GDM1 (cell line): Measurements from ENCODE around the gene BTN1A1.
A peak's percentile ranks its signal among the peaks of the same experiment; 100 is the strongest.
"Not testable (repeated sequence)": the region's sequence is repeated elsewhere in the genome, so short reads cannot be mapped to it uniquely, and the experiment has no call there.

ENCODE experiments used
- DNase-seq: peaks from one replicate; lab custom pipeline; 2025; lab: John Stamatoyannopoulos, UW

Gene BTN1A1

DNA sequence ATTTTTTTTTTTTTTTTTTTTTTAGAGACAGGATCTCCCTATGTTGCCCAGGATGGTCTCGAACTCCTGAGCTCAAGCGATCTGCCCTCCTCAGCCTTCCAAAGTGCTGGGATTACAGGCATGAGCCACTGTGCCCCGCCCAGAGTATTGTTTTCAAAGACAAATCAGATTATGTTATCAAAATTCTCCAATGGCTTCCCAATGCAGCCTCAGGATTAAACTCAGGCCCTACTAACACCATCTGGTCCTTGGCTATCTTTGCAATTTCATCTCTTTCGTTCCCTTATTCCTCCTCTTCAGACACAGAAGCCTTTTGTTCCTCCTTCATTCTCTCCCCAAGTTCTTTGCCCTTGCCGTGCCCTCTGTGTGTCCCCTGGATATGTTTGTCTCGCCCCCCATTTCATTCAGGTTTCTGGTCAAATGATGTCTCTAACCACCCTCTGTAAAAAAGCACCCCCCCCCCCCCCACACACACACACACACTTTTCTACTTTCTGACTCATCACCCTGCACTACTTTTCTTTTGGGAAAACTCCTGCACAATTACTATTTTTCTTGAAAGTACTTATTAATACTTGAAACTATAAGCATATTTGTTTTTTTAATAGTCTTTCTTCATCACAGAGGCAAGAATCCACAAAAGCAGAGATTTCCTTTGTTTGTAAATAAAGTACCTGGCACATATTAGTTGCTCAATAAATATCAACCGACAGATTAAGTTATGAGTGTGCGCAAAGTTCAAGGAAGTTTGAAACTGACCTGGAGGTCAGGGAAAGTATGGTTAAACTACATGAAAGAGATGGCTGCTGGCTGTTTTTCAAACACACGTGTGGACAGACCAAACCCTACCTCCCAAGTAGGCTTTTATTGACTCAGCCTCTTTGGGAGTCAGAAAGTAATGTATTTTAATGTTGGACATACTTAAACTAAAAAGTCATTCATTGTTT, 16.7 kb downstream of the BTN1A1 start:
- no peak for DNase-seq

DNA sequence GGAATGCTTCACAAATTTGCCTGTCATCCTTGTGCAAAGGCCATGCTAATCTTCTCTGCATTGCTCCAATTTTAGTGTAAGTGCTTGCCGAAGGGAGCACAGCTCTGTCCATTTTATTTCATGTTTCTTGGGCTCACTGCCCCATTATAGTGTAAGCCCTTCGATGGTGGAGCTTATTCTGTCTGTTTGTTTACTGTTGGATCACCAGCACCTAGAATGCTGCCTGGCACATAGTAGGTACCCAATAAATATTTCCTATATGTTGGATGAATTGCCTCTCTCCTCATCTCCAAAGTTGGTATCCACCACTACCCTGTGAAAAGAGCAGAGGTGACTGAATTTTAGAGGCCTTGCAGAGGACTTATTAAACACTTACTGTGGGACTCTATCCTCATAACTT, 19.3 kb downstream of the BTN1A1 start:
- no peak for DNase-seq

DNA sequence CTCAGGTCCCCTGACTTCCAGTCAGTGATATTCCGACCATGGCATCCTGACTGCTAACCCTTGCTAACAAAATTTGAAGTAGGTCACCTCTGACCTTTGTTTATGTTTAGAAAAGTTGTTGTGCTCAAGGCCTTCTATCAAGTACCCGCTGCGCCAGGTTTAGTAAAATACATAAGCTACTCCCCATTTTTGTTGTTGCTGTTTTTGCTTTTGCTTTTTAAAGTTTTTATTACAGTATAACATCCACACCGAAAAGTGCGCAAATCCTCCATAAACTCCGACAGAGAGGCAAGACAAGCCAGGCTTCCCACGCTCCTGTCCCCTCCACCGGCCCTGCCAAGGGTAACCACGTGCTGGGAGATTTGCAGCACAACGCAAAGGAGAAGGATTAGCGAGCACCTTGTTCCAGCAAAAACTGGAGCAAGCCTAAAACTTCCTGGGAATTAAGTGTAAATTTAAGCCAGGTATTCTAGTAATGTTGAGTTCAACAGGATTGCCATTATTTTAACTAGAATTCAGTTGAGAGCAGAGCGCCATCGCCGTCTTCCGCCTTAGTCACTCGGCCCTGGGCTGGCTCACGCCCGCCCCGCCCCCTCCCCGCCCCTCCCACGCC, 20.2 kb downstream of the BTN1A1 start:
- no peak for DNase-seq

DNA sequence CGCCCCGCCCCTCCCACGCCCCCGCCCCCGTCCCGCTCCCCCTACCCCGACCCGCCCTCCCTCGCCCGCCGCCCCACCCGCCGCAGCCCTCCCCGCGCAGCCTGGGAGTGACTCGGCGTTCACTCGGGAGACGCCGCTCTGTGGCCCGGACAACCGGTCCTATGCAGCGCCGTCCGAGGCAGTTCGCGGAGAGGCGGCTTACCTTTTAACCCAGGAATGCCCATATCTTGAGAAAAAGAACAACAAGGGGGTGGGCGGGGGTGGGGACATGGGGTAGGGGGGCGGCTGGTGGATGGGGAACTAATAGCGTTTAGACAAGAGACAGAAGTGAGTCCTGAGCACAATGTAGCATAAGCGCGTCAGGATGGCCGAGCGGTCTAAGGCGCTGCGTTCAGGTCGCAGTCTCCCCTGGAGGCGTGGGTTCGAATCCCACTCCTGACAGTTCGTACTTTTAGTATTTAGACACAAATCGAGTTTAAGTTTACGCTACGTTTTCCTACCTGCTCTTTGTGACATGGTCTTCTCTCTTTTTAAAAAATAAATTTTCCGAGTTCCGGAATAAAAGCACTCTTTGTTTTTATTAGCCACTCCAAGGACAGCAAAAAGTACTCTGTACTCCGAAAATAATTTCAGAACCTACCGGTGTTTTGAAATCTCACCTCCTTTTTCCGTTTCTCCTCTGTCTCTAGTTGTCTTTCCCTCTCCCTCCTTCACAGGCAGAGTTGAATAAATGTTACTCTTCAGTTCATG, 20.9 kb downstream of the BTN1A1 start:
- peak; percentile 88 for DNase-seq

DNA sequence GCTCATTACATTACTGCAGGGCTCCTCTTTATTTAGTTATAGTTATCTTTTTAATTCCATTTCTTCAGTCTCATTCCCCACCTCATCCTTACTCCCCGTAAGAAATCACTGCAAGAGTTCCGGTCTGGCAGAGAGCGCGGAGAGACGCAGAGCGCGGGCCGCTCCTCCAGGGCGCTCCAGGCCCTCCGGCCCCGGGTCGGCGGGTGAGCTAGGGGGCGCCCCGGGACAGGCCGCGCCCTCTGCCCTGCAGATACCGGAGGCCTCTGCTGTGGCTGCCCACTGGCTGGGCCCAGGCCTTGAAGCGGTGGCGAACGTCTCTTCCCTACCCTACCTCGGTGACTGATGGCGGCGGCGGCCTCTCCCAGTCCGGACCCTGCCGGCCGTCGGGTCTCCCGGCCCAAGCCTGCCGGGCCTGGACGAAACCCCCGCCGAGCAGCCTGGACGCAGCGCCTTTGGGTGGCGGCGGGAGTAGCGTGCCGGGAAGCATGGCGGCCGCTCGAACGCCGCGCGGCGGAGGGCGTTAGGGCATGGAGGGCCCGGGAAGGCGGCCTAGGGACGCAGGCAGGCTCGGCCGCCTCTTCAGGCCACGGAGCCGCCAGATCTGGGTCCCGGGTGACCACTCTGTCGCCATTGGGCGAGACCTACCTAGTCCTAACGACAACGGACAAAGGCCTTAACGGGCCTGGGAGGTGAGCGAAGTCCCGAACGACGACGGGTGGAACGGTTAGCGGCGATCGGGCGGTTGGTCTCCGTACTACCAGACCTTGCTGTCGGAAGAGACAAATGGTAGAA, 21.7 kb downstream of the BTN1A1 start:
- no peak for DNase-seq

DNA sequence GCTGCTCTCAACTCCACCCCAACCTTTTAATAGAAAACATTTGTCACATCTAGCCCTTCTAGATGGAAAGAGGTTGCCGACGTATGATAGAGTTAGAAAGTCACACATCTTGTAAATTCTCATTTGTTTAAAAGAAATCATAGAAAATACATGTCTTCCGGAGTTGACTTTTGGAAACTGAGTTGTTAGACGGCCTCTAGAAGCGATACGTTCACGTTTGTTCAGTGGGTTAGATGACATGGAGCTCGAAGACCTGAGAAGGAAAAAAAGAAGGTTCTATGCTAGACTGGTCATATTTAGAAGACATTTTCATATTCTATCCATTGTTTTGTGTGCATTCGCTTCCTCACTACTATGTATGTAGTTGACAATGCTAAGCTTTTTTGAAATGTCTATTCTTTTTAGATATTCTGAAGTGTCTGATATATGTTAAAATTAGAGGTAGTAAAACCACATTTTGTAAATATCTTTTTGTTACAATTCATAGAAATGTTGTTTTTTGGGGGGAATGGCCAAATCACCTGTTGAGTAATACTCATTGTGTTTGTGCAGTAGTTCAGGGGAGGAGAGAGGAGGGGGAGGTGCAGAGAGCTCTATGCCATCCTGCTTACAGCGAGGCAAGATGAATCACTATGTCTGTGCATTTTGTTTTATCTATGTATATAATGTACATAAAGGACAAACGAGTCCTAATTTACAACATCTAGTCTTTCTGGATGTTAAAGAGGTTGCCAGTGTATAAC, 22.6 kb downstream of the BTN1A1 start:
- not testable (repeated sequence) for DNase-seq

DNA sequence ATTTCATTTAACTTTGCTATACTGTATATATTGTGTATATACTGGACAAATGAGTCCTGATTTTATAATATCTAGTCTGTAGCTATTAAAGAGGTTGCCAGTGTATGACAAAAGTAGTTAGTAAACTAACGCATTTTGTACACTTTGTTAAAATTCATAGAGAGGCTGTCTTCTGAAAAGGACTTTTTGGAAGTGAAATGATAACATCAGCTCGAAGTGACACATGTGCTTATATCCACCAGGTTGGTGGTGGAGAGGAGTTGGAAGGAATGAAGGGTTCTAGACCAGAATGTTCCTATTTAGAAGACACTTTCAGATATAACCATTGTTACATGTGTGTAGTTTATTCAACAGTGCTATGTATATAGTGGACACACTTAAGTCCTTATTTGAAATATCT, 24.2 kb downstream of the BTN1A1 start:
- not testable (repeated sequence) for DNase-seq

DNA sequence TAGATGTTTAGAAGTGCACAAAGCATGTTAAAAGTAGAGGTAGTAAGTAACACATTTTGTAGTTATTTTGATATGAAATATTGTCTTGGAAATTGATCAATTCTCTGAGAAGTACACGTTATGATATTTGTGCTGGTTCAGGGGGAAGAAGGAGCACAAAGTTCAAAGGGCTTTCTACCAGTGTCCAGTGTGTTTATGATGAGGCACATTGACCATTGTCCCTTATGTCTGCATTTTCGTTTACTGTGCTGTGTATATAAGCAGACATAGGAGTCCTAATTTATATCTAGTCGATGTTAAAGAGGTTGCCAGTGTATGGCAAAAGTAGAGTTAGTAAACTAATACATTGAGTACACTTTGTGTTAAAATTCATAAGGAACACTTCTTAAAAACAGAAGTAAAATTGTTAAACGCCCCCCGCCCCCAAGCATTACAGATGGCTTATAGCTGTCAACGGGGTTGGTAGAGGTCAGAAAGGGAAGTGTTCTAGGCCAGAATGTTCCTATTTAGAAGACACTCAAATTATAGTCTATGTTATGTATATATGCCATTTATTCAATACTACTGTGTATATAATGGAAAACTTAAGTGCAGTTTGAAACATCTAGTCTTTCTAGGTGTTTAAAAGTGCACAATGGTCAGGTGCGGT, 24.7 kb downstream of the BTN1A1 start:
- peak; percentile 11 for DNase-seq

DNA sequence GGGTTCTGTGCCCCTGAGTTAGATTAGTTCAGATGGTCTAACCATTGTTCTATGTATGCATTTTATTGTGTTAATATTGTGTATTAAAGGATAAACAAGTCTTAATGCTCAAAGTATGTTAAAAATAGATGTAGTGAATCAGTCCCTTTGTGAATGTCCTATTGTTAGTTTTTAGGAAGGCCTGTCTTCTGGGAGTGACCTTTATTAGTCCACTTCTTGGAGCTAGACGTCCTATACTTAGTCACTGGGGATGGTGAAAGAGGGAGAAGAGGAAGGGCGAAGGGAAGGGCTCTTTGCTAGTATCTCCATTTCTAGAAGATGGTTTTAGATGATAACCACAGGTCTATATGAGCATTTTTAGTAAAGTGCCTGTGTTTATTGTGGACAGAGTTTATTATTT, 25.7 kb downstream of the BTN1A1 start:
- DNase-seq, result no peak

DNA sequence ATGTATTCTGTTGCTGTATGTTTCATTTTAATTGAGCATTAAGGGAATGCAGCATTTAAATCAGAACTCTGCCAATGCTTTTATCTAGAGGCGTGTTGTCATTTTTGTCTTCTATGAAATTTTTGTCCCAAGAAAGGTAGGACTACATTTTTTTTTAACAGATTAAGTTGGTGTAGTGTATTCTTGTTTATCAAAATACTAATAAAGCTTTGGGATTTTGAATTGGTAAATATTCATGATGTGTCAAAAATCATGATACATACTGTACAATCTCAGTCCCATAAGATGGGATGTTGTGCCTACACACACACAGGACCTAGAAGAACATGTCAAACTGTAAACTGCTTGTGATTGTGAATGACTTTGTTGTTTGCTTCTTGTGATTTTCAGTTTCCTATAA, 26.8 kb downstream of the BTN1A1 start:
- DNase-seq, result no peak

DNA sequence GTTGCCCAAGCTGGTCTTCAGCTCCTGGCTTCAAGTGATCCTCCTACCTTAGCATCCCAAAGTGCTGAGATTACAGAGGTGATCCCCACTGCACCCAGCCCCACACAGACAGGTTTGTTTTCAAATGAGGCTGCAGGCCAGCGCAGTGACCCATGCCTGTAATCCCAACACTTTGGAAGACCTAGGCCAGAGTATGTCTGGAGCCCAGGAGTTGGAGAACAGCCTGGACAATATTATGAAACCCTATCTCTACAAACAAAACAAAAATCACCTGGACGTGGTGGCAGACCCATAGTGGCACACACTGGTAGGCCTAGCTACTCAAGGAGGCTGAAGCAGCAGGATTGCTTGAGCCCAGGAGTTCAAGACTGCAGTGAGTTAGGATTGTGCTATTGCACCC, 30.1 kb downstream of the BTN1A1 start:
- no peak for DNase-seq

DNA sequence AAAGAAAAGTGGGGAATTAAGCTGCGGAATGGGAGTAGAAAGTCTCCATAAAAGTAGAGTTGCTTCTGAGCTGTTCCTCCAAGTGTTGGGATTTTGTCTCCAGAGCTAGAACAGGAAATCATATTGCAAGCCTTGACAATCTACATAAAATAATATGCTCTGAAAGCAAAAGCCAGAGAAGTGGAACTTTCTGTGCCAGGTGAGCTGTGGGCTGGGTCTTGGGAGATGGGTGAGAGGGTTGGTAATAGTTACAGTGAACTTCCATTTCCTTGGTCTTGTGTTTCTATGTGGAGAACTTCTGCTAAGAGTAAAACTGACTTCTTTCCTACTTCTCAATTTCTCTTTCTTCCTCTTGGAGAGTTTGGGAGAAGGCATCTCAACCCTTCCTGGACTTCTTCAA, 31.8 kb downstream of the BTN1A1 start:
- DNase-seq, result no peak

DNA sequence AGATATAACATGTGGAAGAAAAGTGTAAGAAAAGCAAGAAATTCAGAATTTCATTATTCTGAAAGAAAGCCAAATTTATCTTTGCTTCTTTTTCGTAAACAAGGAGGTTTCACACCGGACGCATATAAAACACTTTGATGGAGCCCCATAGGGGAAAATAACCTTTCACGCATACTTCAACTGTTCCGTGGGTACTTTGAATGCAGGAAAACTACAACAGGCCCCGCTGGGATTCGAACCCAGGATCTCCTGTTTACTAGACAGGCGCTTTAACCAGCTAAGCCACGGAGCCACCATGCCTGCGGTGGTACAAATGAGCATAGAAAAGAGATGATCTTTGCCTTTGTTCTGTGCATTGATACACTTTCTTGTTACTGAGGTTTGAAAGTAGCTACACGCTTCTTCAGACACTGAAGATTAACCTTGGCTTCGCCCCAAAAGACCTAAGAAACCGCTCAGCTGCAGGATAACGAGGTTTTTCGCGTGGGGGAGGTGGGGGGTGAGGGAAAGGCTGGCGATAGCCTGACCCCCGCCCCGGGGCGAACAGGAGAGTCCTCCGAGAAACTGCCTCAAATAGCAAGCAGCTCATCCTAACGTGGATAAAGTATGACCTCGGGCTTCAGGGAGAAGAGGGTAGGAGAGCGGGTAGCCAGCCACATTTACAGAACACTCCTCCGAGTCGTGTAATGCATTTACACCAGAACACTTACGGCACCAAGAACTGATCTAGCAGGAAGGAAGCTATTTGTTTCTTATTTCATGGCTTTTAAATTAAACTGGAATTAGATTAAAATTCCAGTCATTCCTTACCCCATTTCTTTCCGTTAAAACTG, 32.8 kb downstream of the BTN1A1 start:
- DNase-seq, result peak; percentile 79

DNA sequence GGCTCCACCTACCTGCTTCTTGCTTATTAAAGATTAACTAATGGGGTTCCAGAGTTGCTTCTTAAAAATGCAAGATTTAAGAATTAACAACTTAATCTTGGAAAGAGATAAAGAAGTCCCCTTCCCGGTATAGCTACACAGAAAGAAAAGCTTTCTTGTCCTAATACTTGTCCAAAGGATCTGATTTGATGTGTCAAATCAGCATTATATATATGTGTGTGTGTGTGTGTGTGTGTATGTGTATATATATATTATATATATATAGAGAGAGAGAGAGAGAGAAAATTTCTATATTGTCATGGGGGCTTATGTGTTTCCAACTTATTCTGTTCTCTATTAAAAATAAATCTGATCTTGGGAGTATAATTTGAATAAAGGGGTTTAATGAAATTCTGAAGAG, 33.4 kb downstream of the BTN1A1 start:
- no peak for DNase-seq

DNA sequence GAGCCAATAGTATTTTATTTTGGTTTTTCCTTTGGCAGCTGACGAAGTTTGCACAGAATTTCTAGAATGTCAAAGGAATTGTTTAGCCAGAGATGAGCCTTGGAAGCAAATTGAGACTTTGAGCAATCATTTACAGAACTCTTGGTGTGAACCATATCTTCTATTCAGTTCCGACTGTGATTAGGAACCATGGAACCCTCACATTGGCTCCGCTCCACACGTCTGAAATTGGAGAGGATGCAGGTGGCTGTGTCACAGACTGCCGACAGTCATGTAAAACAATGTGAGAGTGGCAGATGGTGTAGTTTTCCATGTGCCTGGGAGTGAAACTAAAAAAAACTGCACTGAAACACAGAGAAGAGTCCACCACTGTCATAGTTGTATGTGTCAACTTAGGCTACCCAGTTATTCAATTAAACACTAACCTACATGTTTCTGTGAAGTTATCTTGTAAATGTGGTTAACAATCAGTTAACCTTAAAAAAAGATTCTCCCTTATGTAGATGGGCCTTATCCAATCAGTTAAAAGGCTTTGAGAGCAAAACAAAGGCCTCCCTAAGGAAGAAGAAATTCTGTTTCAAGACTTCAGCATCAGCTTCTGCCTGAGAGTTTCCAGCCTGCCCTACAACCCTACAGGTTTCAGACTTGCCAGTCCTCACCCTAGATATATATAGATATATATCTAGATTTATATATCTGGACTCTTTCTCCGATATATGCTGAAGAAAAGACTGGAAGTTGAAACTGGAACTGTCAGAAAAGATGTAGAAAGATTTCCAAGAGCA, 34.8 kb downstream of the BTN1A1 start:
- no peak for DNase-seq

DNA sequence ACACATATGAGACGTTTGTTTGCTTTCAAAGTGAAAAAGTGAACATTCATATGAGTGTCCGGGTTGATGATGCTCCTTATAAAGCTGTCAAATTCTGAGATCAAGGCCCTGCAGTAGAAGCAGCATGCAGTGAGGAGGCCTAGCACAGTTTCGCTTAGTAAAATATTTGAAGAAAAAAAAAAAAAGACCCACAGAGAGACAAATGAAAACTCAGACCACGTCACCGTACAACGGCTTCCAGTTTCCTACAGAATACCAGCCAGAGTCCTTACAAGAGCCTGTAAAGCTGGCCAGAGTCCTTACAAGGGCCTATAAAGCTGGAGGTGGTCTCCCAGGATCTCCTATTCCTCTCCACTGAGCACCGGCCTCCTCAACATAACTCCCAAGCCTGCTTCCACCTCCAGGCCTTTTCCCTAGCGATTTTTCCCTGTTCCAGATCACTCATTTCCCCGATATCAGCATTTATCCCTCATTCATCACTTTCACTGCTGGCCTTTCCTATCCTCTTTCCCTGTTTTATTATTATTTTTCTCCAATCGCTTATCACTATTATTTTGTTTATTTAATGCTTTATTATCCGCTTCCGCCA, 36.6 kb downstream of the BTN1A1 start:
- peak; percentile 38 for DNase-seq

DNA sequence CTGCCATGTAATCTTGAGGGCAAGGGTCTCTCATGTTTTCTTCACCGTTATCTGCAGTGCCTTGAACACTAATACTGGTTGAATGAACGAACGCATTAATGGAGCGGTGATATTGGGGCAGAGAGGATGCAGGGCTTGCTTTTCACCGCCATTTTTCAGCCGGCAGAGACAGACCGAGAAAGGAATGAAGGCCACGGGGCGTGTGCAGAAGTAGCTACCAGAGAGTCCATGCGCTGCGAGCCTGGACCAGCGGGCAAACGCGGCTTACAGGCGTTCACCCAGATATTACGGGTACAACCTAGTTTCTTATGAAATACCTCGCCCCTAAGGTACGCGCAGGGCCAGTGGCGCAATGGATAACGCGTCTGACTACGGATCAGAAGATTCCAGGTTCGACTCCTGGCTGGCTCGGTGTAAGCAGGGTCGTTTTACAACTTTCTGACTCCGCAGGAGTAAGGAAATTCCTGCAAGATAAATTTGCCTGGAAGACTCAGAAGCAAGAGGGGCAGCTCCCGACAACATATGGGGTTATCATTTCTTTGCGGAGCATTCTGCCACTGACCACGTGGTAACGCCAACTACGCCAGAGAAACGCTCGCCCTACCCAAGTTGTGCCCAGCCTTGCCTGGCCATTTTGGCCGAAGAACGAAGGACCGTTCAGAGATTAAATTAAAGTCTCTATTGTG, 37.2 kb downstream of the BTN1A1 start:
- peak; percentile 92 for DNase-seq
